KMS-11 (cell line): ENCODE results near the gene TAF1B.

Experiments
- H2AFZ ChIP-seq: fragments of 200-600 bp; sonication (generic); 2 replicates; pipeline ENCODE4 v1.6.1; 2016; ENCODE audit warnings: antibody characterized with exemption, mixed run types, low read depth
- H3K27ac ChIP-seq: fragments of 200-600 bp; sonication (generic); 2 replicates; pipeline ENCODE4 v1.6.1; 2016; ENCODE audit warnings: mild to moderate bottlenecking, mixed run types
- H3K27me3 ChIP-seq: fragments of 200-600 bp; sonication (generic); 2 replicates; pipeline ENCODE4 v1.6.1; 2017; ENCODE audit warnings: mild to moderate bottlenecking, low read depth, mixed run types, moderate library complexity; ENCODE audit not compliant: insufficient read depth
- H3K36me3 ChIP-seq: fragments of 200-600 bp; sonication (generic); 2 replicates; pipeline ENCODE4 v1.6.1; 2017; ENCODE audit warnings: mild to moderate bottlenecking, mixed run types; ENCODE audit not compliant: insufficient read depth
- H3K4me1 ChIP-seq: fragments of 200-600 bp; sonication (generic); 2 replicates; pipeline ENCODE4 v1.6.1; 2016; ENCODE audit warnings: mild to moderate bottlenecking, low read depth, mixed run types; ENCODE audit not compliant: poor library complexity, severe bottlenecking
- H3K4me2 ChIP-seq: fragments of 200-600 bp; sonication (generic); 2 replicates; pipeline ENCODE4 v1.7.0; 2016; ENCODE audit warnings: mild to moderate bottlenecking, mixed run types
- H3K4me3 ChIP-seq: fragments of 200-600 bp; sonication (generic); IDR thresholded peaks from 2 replicates; pipeline ENCODE4 v1.6.1; 2017; ENCODE audit warnings: low read depth, low read length, mixed read lengths; ENCODE audit not compliant: insufficient read depth
- H3K79me2 ChIP-seq: fragments of 200-600 bp; sonication (generic); 2 replicates; pipeline ENCODE4 v1.6.1; 2016; ENCODE audit warnings: low read depth, mixed run types; ENCODE audit not compliant: insufficient read depth
- H3K9ac ChIP-seq: fragments of 200-600 bp; sonication (generic); 2 replicates; pipeline ENCODE4 v1.6.1; 2016; ENCODE audit warnings: mild to moderate bottlenecking, mixed run types
- H4K20me1 ChIP-seq: fragments of 200-600 bp; sonication (generic); 2 replicates; pipeline ENCODE4 v1.6.1; 2016; ENCODE audit warnings: mild to moderate bottlenecking, mixed run types; ENCODE audit not compliant: insufficient read depth
- CTCF ChIP-seq: fragments of 200-600 bp; sonication (generic); conservative IDR thresholded peaks from 2 replicates; pipeline ENCODE4 v1.6.1; 2017; ENCODE audit warnings: low read depth, mild to moderate bottlenecking, antibody characterized with exemption, low read length, moderate library complexity, mixed read lengths

Gene TAF1B

GRCh38 chr2:9824956-9825720 is 18.1 kb upstream of the TAF1B start:
- Histone ChIP-seq H4K20me1 (no peaks in the 10 kb centered on the region), H3K4me1 (no peaks in the 10 kb centered on the region), H2AFZ (no peak overlapping the region), H3K9ac (no peak overlapping the region), H3K36me3 (no peaks in the 10 kb centered on the region), H3K79me2 (no peaks in the 10 kb centered on the region), H3K4me2 (no peak overlapping the region), H3K27me3 (no peaks in the 10 kb centered on the region), H3K4me3 (no peak overlapping the region), H3K27ac (no peak overlapping the region)
- TF ChIP-seq CTCF: no peak

DNA sequence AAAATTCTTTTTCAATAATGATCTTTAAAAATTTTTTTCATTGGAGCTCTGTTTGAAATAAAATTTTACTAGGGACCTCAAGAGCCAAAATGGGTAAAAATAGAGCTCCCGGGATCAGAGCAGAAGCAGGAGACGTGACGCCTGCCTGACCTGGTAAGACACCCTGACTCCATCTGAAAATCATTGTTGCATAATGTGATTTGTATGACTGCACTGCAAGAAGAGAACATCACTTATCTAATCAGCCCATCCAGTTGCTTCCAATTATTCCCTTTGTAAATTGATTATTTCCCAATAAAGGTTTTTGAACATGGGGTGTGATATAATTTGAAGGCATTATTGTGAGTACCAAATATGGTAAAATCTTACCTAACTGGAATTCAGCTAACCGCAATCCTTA is 17.1 kb upstream of the TAF1B start:
- no peak overlapping the region for H3K4me2 ChIP-seq
- no peak for TF ChIP-seq CTCF
- no peak overlapping the region for H3K27ac ChIP-seq
- no peaks in the 10 kb centered on the region for H3K27me3 ChIP-seq
- H4K20me1 ChIP-seq: no peaks in the 10 kb centered on the region
- H3K36me3 ChIP-seq: no peaks in the 10 kb centered on the region
- H3K4me1 ChIP-seq: no peaks in the 10 kb centered on the region
- H3K9ac ChIP-seq: no peak overlapping the region
- H3K4me3 ChIP-seq: no peak overlapping the region
- no peaks in the 10 kb centered on the region for H3K79me2 ChIP-seq
- H2AFZ ChIP-seq: no peak overlapping the region

DNA sequence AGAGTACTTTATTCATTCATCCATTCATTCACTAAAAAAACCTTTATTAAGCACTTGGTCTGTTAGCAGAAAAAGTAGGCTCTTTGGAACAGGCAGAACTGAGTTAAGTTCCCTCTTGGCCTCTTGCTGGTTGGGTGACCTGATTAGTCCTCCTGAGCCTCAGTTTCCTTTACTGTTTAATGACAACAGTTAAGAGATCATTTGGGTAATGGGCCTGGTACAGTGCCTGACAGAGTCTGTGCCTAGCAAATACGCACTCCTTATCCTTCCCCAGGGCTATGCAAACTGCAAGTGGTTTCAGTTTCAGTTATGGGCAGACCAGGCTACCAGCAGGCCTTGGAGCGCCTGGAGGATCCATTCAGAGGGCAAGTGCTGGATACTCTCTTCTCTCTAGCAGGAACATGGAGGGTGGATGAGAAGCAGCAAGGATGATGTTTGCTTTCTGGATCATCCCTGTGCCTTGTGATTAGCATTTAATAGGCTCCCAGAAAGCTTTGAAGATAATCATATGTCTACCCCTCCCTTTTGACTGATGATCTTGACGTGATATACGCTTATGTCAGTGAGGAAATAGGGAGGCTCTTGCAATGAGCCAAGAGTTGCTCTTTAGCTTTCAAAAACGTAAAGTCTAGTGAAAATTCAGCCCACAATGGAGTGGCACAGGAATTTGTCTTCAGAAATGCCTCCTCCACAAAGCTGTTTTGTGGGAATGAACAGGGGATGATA is 12.4 kb upstream of the TAF1B start:
- H3K4me3 ChIP-seq: no peak overlapping the region
- no peak overlapping the region for H2AFZ ChIP-seq
- H3K27ac ChIP-seq: no peak overlapping the region
- no peak overlapping the region for H3K9ac ChIP-seq
- no peaks in the 10 kb centered on the region for H3K27me3 ChIP-seq
- H3K36me3 ChIP-seq: no peaks in the 10 kb centered on the region
- no peak overlapping the region for H3K4me2 ChIP-seq
- H4K20me1 ChIP-seq: no peaks in the 10 kb centered on the region
- no peaks in the 10 kb centered on the region for H3K79me2 ChIP-seq
- no peaks in the 10 kb centered on the region for H3K4me1 ChIP-seq
- TF ChIP-seq CTCF: no peak

DNA sequence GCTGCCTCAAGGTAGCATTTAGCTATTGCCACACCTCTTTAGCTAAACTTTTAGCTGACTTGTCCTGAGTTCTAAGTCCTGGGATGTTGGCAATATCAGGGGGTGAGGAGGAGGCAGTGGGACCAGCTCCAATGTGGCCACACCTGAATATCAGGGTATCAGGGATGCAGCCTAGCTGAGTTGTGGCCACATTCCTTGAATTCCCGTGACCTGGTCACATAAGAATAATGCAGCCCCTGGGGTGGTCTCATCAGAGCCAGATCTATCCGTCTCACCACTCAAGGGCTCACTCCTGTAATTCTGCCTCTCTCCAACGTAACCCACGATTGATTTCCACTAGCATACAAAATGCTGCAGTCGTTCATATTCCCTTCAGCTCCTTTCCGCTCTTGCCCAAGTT is 11.6 kb upstream of the TAF1B start:
- no peak for TF ChIP-seq CTCF
- H3K27me3 ChIP-seq: no peaks in the 10 kb centered on the region
- no peak overlapping the region for H2AFZ ChIP-seq

More for the DNA sequence above, 11.6 kb upstream of the TAF1B start:
- Histone ChIP-seq H3K79me2 (no peaks in the 10 kb centered on the region), H4K20me1 (no peaks in the 10 kb centered on the region), H3K27ac (no peak overlapping the region), H3K4me2 (no peak overlapping the region), H3K4me3 (no peak overlapping the region), H3K4me1 (no peaks in the 10 kb centered on the region), H3K36me3 (no peaks in the 10 kb centered on the region), H3K9ac (no peak overlapping the region)
